OCI-LY1 (cell line): ENCODE results near the gene FRAS1.

Experiments
- EZH2 ChIP-seq: fragments of 200-600 bp; sonication (generic), shearing (Covaris generic); IDR thresholded peaks from 2 replicates; pipeline ENCODE4 v1.8.0; 2017; ENCODE audit warnings: borderline replicate concordance, mixed run types, mild to moderate bottlenecking, antibody characterized with exemption, low read length, moderate library complexity, mixed read lengths
- TF ChIP-seq, protein P1 (sequence below): fragments of 200-600 bp; sonication (generic), shearing (Covaris generic); IDR thresholded peaks from 2 replicates; pipeline ENCODE4 v1.5.1; 2017; ENCODE audit warnings: mild to moderate bottlenecking, antibody characterized with exemption, low read length, moderate library complexity, mixed read lengths

DNA sequence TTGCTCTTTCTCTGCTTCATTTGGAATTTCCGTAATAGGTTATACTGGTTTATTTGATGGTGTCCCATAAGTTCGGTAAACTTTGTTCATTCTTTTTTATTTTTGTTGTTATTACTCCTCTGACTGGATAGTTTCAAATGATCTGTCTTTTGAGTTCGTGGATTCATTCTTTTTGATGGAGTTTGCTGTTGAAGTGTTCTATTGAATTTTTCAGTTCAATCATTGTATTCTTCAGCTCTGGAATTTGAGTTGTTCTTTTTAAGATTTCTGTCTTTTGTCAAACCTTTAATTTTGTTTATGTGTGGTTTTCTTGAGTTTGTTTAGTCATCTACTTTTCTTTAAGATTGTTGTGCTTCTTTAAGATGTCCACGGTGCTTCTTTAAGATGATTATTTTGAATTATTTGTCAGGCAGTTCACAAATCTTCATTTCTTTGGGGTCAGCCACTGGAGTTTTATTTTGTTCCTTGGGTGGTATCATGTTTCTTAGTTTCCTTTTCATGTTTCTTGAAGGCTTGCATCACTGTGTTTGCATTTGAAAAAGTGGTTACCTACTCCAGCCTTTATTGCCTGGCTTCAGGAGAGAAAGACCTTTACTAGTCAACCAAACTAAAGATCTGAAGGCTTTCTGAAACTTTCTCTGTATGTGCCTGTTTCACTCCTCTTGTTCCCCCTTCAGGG, 339.6 kb downstream of the FRAS1 start:
- TF ChIP-seq EZH2: no peak
- TF ChIP-seq, protein P1, sequence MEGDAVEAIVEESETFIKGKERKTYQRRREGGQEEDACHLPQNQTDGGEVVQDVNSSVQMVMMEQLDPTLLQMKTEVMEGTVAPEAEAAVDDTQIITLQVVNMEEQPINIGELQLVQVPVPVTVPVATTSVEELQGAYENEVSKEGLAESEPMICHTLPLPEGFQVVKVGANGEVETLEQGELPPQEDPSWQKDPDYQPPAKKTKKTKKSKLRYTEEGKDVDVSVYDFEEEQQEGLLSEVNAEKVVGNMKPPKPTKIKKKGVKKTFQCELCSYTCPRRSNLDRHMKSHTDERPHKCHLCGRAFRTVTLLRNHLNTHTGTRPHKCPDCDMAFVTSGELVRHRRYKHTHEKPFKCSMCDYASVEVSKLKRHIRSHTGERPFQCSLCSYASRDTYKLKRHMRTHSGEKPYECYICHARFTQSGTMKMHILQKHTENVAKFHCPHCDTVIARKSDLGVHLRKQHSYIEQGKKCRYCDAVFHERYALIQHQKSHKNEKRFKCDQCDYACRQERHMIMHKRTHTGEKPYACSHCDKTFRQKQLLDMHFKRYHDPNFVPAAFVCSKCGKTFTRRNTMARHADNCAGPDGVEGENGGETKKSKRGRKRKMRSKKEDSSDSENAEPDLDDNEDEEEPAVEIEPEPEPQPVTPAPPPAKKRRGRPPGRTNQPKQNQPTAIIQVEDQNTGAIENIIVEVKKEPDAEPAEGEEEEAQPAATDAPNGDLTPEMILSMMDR: no peak
